Putamen (tissue), 1 donor: ENCODE data around the gene PDZK1.
"Not testable (repeated sequence)": the region's sequence is repeated elsewhere in the genome, so short reads cannot be mapped to it uniquely, and the experiment has no call there.

Experiments
- DNase-seq: peaks from one replicate; pipeline ENCODE4 v3.0.0-alpha.2; 2016; ENCODE audit warnings: low spot score

The PDZK1 gene

GRCh38 chr1:145656245-145656943 is 50.8 kb downstream of the PDZK1 start:
- DNase-seq: not testable (repeated sequence)

- DNase-seq: not testable (repeated sequence)
Measured at GRCh38 chr1:145643990-145644389, 63.2 kb downstream of the PDZK1 start.

- not testable (repeated sequence) for DNase-seq
Measured at GRCh38 chr1:145641886-145642285, 65.3 kb downstream of the PDZK1 start.

DNA sequence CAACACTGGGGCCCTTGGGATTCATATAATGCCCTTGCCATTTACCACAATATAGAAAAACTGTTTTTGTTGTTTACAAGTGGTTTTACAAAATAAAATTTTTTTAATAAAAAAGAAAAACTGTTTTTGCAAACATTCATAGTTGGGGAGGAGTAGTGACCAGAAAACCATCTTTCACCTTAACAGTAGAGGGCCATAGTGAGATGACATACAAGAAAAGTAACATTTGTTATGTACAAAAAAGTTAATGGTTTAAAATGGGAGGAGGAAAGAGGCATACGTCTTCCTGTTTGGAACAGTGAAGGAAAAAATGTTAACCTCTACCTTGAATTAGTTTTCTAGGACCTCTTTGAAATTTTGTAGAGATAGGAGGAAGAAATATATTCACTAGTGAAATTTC is 70.9 kb downstream of the PDZK1 start:
- DNase-seq: not testable (repeated sequence)

- not testable (repeated sequence) for DNase-seq
Measured at GRCh38 chr1:145622177-145622576, 85.0 kb downstream of the PDZK1 start.
